Activated CD4-positive, alpha-beta T cell treated with anti-CD3 and anti-CD28 coated beads, Interleukin-2, amount 10 ng/mL, durations not matched to agents 7 days and 5 days (primary cell): ENCODE results near the gene PCGF6. TPM values are rescaled to one million over a fixed set of nuclear protein-coding genes. Genes with fewer than 3 reads are reported as not detected.
"Not testable (repeated sequence)": the region's sequence is repeated elsewhere in the genome, so short reads cannot be mapped to it uniquely, and the experiment has no call there.

ENCODE experiments used
- CTCF ChIA-PET: fragments of 350-600 bp; sonication (Branson Sonifier 250); formaldehyde crosslinking; loops from one replicate; lab custom pipeline; 2021; ENCODE audit warnings: antibody characterized with exemption; lab: Charles Lee
- POLR2A ChIA-PET: fragments of 350-600 bp; sonication (Branson Sonifier 250); formaldehyde crosslinking; loops from one replicate; lab custom pipeline; 2021; ENCODE audit warnings: antibody characterized with exemption; lab: Charles Lee
- DNase-seq: peaks from one replicate; pipeline ENCODE4 v3.0.0-alpha.2; 2020
- H3K27ac Mint-ChIP-seq: one replicate; pipeline ENCODE4 v1.8.0; 2021; ENCODE audit warnings: mild to moderate bottlenecking, moderate library complexity, mixed read lengths
- H3K27me3 Mint-ChIP-seq: one replicate; pipeline ENCODE4 v1.8.0; 2021; ENCODE audit warnings: mixed read lengths
- H3K36me3 Mint-ChIP-seq: one replicate; pipeline ENCODE4 v1.8.0; 2021; ENCODE audit warnings: low read depth, mixed read lengths
- H3K4me1 Mint-ChIP-seq: one replicate; pipeline ENCODE4 v1.8.0; 2021; ENCODE audit warnings: mixed read lengths
- H3K4me3 Mint-ChIP-seq: one replicate; pipeline ENCODE4 v1.8.0; 2021; ENCODE audit warnings: mild to moderate bottlenecking, moderate library complexity, mixed read lengths
- H3K9me3 Mint-ChIP-seq: one replicate; pipeline ENCODE4 v1.8.0; 2021; ENCODE audit warnings: mixed read lengths
- total RNA-seq, 2 experiments: library from RNA; stranded (reverse); gene quantifications; one replicate each; pipeline ENCODE4 v1.2.3, GENCODE V29; 2021

Gene PCGF6
- total RNA-seq, 2 experiments from 2014 or later: 12.2 to 13.0 TPM

GRCh38 chr10:103276251-103276895, 74.6 kb downstream of the PCGF6 start:
- Mint-ChIP-seq H3K4me1 (peaks cover 13% of the 10 kb centered on the region), H3K27me3 (peaks cover 54% of the 10 kb centered on the region), H3K36me3 (no peaks in the 10 kb centered on the region), H3K27ac (no peak overlapping the region), H3K4me3 (peak overlapping the region; percentile 50), H3K9me3 (peaks cover 7% of the 10 kb centered on the region)
- CTCF ChIA-PET: interaction anchor here (1.3 kb wide), 1 partner anchor 358 kb away, joined by 6 read pairs; the partner anchor contains the start of gene CNNM2
- POLR2A ChIA-PET: no interaction called here
- DNase-seq: no peak

DNA sequence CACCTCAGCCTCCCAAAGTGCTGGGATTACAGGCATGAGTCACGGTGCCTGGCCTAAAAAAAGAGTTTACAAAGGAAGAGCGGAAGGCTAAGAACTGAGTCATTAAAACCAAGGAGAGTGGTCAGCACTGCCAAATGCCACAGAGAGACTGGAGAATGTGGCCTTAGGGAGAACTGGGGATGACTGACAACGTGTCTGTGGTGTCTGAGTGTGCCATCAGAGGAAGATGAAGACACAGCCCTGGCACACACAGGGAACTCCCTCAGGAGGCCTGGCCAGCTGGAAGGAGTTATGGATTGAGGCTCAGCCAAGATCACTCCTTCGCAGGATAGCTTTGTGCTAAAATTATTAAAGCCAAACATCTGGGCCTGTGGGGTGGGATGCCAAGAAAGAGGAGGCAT, 77.9 kb downstream of the PCGF6 start:
- Mint-ChIP-seq H3K4me1 (peaks cover 8% of the 10 kb centered on the region), H3K36me3 (no peaks in the 10 kb centered on the region), H3K27ac (no peak overlapping the region), H3K4me3 (no peak overlapping the region), H3K27me3 (peaks cover 36% of the 10 kb centered on the region), H3K9me3 (no peaks in the 10 kb centered on the region)
- ChIA-PET CTCF (no interaction called here), POLR2A (no interaction called here)
- no peak for DNase-seq

- ChIA-PET POLR2A (no interaction called here), CTCF (no interaction called here)
- H3K36me3 Mint-ChIP-seq: no peaks in the 10 kb centered on the region
- no peaks in the 10 kb centered on the region for H3K4me1 Mint-ChIP-seq
- no peak overlapping the region for H3K4me3 Mint-ChIP-seq
- no peak overlapping the region for H3K27ac Mint-ChIP-seq
- H3K9me3 Mint-ChIP-seq: peaks cover 5% of the 10 kb centered on the region
- DNase-seq: peak; percentile 70
- peaks cover 35% of the 10 kb centered on the region for H3K27me3 Mint-ChIP-seq
Measured at GRCh38 chr10:103265717-103266329, 85.1 kb downstream of the PCGF6 start.

DNA sequence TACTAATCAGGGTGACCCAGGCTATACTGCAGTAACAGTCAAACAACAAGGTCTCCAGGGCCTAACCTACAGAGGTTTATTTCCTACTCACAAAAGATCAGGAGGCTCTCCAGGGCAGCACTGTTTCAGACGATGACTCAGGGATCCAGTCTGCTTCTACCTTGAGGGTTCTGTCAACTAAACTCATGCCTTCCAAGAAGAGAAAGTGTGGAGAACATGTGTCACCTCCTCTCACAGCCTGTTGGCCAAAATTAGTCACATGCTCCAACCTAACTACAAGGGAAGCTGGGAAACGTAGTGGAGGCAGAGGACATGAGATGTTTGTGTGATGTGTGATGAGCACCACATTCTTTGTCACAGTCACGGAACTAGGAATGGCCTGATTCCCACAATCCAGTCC, 88.7 kb downstream of the PCGF6 start:
- H3K4me1 Mint-ChIP-seq: no peaks in the 10 kb centered on the region
- H3K9me3 Mint-ChIP-seq: peaks cover 19% of the 10 kb centered on the region
- ChIA-PET CTCF (no interaction called here), POLR2A (no interaction called here)
- H3K4me3 Mint-ChIP-seq: no peak overlapping the region
- DNase-seq: no peak
- H3K36me3 Mint-ChIP-seq: peaks cover 4% of the 10 kb centered on the region
- H3K27ac Mint-ChIP-seq: no peak overlapping the region
- peaks cover 20% of the 10 kb centered on the region for H3K27me3 Mint-ChIP-seq

GRCh38 chr10:103259989-103260388, 91.0 kb downstream of the PCGF6 start:
- no peak overlapping the region for H3K27ac Mint-ChIP-seq
- H3K27me3 Mint-ChIP-seq: peaks cover 9% of the 10 kb centered on the region
- DNase-seq: no peak
- H3K9me3 Mint-ChIP-seq: peaks cover 17% of the 10 kb centered on the region
- peaks cover 4% of the 10 kb centered on the region for H3K36me3 Mint-ChIP-seq
- CTCF ChIA-PET: no interaction called here
- no peak overlapping the region for H3K4me3 Mint-ChIP-seq
- peaks cover 2% of the 10 kb centered on the region for H3K4me1 Mint-ChIP-seq
- POLR2A ChIA-PET: no interaction called here

- H3K36me3 Mint-ChIP-seq, POLR2A ChIA-PET, H3K27me3 Mint-ChIP-seq, DNase-seq, H3K4me3 Mint-ChIP-seq, H3K27ac Mint-ChIP-seq, H3K4me1 Mint-ChIP-seq: not testable (repeated sequence)
- CTCF ChIA-PET: interaction anchor here (0.5 kb wide), 1 partner anchor 32 kb away, joined by 3 read pairs; no protein-coding TSS in a partner anchor
- peaks cover 17% of the 10 kb centered on the region for H3K9me3 Mint-ChIP-seq
Measured at GRCh38 chr10:103258928-103259327, 92.0 kb downstream of the PCGF6 start.

DNA sequence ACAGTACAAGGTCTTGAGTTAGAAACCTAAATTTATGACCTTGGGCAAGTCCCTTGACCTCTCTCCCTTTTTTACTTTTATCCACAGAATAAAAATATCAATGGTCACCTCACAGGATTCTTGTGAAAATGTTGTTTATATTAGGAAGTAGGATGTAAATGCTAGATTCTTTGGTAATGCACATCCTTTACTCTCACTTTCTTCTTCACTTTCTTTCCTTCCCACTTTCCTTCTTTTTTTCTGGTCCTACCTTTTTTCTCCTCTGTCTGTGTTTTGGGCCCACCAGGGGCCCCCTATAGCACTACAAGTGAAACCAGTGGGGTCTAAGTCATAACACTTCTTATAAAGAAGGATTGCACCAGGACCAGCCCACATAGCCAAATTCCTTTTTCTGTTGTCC, 93.1 kb downstream of the PCGF6 start:
- POLR2A ChIA-PET: no interaction called here

DNA sequence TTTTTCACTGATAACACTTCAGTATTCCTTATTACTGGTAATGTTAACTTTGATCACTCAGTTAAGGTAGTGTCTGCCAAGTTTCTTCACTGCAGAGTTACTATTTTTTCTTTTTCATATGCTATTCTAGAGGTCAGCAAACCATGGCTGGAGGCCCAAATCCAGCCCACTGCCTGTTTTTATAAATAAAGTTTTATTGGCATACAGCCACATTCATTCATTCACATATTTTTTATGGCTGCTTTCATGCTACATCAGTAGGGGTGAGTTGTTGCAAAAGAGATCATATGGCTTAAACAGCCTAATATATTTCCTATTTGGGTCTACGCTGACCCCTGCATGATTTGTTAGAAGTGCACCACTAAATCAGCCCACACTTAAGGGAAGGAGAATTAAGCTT, 94.3 kb downstream of the PCGF6 start:
- Mint-ChIP-seq H3K4me1 (peaks cover 5% of the 10 kb centered on the region), H3K9me3 (peaks cover 17% of the 10 kb centered on the region), H3K36me3 (peaks cover 4% of the 10 kb centered on the region), H3K27ac (no peak overlapping the region), H3K4me3 (no peak overlapping the region), H3K27me3 (no peaks in the 10 kb centered on the region)
- ChIA-PET CTCF (interaction anchor here (2.0 kb wide), 1 partner anchor 12 kb away, joined by 7 read pairs; no protein-coding TSS in a partner anchor), POLR2A (no interaction called here)
- DNase-seq: no peak

More for the DNA sequence above, 93.1 kb downstream of the PCGF6 start:
- peaks cover 17% of the 10 kb centered on the region for H3K9me3 Mint-ChIP-seq
- no peaks in the 10 kb centered on the region for H3K27me3 Mint-ChIP-seq
- no peak overlapping the region for H3K27ac Mint-ChIP-seq
- H3K36me3 Mint-ChIP-seq: peaks cover 4% of the 10 kb centered on the region
- CTCF ChIA-PET: no interaction called here
- no peak overlapping the region for H3K4me3 Mint-ChIP-seq
- peaks cover 5% of the 10 kb centered on the region for H3K4me1 Mint-ChIP-seq
- DNase-seq: no peak

- no peak for DNase-seq
- no peak overlapping the region for H3K27ac Mint-ChIP-seq
- peaks cover 8% of the 10 kb centered on the region for H3K4me1 Mint-ChIP-seq
- ChIA-PET POLR2A (no interaction called here), CTCF (interaction anchor here (0.9 to 2.0 kb wide), 3 partner anchors 10 to 27 kb away, joined by 3 to 7 read pairs (median 4); no protein-coding TSS in a partner anchor)
- no peaks in the 10 kb centered on the region for H3K27me3 Mint-ChIP-seq
- H3K9me3 Mint-ChIP-seq: peaks cover 11% of the 10 kb centered on the region
- no peak overlapping the region for H3K4me3 Mint-ChIP-seq
- H3K36me3 Mint-ChIP-seq: peaks cover 7% of the 10 kb centered on the region
Measured at GRCh38 chr10:103254538-103255325, 96.2 kb downstream of the PCGF6 start.

DNA sequence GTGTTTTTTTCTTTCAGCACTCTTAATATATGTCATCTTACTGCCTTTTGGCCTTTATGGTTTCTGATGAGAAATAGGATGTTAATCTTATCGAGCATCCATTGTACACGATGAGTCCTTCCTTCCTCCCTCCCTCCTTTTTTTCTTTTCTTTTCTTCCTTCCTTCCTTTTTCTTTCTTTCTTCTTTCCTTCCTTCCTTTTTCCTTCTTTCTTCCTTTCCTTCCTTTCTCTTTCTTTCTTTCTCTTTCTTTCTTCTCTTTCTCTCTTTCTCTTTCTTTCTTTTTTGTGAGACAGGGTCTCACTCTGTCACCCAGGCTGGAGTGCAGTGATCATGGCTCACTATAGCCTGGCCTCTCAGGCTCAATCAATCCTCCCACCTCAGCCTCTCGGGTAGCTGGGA, 96.8 kb downstream of the PCGF6 start:
- Mint-ChIP-seq H3K27ac (no peak overlapping the region), H3K9me3 (peaks cover 8% of the 10 kb centered on the region), H3K4me3 (no peak overlapping the region), H3K36me3 (peaks cover 6% of the 10 kb centered on the region), H3K27me3 (no peaks in the 10 kb centered on the region), H3K4me1 (peaks cover 9% of the 10 kb centered on the region)
- DNase-seq: no peak
- CTCF ChIA-PET: interaction anchor here (0.9 to 1.0 kb wide), 2 partner anchors 24 to 27 kb away, joined by 3 to 4 read pairs; no protein-coding TSS in a partner anchor
- POLR2A ChIA-PET: no interaction called here
